GM19372 (cell line): Measurements from ENCODE around the gene DIAPH3.

ENCODE experiments used
- ATAC-seq: cut with Tn5 transposase; IDR thresholded peaks from one replicate; pipeline ENCODE4 v1.9.1; 2021; ENCODE audit warnings: mild to moderate bottlenecking, low read depth, moderate library complexity; ENCODE audit not compliant: unreplicated experiment

DIAPH3 gene

DNA sequence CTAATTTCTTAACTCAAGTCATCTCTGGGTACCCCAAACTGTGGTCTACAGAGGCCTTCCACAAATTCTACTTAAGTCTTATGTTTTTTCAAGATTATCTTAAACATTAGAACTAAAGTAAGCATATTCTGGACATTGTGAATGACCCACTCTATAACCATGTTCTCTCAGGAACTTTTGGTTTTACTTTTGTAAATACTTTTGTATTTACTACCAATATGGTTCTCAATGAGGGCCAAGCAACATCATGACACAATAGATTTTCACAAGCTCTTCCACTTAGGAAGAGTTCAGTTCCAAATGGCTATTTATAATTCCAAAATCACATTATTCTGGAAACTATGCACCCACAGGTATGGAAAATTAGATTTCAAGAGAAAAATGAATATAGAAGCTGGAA is 10.8 kb downstream of the DIAPH3 start:
- ATAC-seq = no peak

DNA sequence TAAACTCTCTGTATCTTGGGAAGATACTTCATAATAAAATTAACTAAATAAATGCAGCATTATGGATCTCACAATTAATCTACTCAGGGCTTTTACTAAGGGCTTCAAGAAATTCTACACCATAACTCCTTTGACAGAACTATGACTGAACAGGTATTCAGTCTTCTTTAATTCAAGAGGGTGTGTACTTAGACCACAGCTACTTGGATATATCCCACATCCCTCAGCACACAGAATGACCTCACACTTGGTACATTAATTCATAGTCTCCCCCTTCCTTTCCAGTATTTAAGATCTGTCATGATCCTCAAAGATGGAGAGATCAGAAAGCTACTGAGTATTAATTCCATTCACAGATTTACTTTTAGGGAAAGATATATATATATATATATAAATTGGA is 11.6 kb downstream of the DIAPH3 start:
- ATAC-seq = no peak

DNA sequence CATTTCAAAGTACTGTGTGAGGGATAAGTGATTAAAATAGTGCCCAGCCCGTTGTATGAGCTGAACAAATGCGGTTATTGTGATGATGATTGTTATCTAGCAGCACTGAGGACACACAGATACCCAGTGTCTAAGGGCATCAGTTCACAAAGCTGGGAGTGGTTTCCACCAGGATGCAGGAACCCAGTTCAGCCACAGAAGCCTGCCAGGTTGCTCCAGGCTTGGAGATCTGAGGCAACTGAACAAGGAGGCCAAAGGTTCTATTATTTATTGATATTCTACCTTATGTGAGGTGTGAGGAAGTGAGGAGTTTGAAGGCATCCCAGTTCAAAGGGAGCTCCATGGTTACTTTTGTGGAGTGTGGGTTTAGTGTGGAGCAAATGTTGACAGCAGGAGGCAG is 13.2 kb downstream of the DIAPH3 start:
- no peak for ATAC-seq

DNA sequence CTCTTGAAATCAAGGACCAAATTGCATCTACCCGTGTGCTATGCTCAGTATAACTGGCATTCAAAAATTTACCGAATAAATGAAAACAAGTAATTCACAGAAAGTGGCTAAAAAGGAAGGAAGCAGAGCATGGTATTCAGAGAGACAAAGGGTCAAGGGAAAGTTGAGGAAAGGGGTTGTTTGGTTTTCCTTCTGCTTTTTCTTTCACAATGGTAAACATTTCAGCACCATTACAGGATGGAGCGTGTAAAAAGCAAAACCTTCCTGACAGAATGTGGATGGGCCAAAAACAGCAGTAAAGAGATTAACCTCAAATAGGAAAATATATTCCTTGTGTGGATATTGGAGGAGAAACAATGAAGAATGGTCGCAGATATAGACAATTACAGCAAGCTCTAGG is 14.8 kb downstream of the DIAPH3 start:
- ATAC-seq = no peak

DNA sequence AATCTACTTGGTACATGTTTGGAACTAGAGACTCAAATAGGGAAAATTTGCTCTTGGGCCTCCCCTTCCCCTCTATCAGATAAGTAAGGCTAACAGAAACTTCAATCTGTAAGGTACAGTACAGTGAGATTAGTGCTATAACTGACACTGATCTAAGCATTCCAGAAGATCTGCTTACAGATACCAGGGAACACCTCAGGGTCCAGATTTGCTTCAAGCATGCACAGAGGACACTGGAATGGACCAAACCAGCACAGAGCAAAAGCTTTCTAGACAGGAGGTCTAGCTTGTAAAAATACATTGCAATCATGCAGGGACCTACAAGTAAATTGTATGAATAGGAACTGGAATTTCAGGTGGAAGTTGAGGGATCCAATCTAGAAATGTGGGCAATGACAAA is 16.4 kb downstream of the DIAPH3 start:
- no peak for ATAC-seq

DNA sequence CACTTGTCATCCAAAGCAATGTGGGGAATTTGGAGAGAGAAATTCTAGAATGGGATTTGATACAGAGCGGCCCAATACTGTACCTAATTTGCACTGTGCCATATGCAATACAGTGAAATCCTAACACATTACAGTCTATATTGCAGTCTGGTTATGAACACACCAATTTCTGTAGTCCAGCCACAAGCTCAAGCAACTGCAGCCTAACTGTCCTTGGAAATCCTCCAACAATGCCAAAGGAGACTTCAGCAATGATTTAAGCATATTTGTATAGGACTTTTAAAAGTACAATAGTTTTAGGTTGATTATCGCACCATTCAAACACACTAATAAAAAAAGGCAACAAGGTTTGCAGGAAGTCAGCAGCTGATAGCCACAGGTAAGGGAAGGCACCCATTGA is 17.3 kb downstream of the DIAPH3 start:
- no peak for ATAC-seq

DNA sequence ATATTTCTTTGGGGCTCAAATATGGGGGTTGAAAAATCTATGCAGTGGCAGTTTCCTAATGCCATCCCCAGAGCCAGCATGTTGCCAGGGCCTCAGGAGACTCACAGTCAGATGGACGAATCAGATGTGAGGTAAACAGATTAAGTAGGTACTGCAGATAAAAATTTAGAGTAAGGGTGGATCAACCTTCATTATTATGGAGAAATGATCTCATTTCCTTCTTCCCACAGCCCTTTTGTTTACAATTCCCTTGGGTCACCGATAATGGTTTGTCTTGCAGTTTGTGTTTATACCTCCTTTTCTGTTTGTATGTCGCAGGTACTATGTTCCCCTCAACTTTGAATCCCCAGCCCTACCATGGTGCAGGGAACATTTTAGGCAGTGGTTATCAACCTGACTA is 20.0 kb downstream of the DIAPH3 start:
- ATAC-seq = no peak

DNA sequence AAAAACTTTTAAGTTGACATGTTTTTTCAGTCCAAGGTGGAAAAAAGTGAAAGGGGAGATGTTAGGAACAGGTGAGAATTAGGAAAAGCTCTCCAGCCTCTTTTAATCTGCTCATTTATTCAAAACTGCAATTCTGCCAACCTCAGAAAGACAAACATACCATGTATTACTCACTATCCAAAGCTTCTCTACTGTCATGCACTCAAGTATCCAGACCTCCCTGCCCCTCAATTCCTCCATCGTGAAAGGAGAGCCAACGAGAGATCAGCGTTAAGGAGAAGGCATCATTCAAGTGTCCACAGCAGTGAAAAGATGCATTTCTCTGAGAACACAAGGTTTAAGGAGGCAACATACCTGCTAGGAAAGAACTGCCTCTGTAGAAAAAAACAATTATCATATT is 24.5 kb downstream of the DIAPH3 start:
- no peak for ATAC-seq

DNA sequence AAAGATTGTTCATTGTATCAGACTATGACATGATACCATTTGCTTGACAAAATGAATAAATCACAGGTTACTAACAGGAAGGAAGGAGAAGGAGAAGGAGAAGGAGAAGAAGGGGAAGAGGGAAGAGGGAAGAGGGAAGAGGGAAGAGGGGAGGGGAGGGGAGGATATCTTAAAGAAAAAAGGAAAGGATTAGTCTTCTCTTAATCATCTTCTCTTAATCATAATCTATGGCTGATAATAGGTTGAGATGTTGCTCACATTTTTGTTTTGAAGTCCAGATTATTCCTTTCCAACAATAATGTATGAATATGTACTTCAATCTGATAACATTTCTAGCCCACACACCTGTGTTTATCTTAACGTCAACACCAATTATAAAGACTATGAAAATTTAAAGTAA is 25.1 kb downstream of the DIAPH3 start:
- no peak for ATAC-seq

DNA sequence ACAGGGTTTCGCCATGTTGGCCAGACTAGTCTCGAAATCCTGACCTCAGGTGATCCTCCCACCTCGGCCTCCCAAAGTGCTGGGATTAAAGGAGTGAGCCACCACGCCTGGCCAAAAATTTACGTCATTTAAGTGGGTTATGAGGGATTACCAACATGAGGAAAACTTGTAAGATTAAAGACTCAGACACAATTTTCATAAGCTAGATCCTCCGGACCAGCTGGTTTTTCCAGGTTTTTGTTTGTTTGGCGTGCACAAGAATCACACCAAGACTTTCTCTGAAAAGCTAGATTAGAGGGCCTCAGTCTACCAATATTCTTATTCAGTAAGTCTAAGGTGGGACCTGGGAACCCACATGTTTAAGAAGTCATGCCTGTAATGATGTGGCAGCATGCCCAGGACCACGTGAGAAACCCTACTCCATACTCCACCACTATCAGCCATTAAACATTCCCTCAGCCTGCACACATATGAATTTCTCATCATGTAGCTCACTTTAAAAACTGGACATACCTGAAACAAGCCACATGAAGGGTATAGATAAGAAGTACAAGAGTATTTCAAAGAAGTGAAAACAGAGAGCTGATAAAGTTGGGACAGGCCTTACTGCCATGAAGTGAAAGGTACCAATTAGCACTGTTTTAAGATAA is 25.7 kb downstream of the DIAPH3 start:
- no peak for ATAC-seq

DNA sequence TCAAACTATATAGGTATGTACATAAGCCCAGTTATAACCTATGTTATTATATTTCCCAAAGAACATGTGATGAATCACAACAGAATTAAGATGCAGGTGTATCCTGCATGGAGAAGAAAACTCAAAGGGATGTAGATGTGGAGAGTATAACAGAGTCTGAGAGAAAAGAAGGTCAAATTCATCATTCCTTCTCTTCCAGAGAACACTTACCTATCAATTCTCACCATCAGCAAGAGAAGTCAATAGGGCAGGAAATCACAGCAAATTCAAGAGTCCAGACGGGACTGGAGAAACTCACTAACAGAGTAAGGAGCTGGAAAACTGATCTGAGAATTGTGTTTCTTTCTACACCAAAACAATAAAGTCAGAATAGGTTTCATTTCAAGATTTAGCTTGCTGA is 28.4 kb downstream of the DIAPH3 start:
- no peak for ATAC-seq

DNA sequence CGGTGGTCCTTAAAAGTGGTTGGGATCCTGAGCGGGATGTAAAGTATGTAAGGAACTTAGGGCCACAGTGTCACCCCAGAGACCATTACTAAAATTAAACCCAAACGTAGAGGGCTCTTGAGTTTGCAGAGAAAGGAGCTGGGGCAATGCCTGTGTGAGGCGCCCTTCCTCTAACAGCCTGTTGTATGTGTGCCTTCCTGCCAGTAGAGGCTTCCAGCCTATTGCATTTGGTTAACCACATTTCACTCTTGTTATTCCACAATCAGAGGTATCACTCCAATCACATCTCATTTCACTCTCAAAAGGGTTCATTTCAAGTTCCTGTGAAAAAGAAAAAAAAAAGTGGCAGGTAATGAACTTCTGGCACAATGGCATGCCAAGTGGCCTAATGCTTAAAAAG is 29.4 kb downstream of the DIAPH3 start:
- no peak for ATAC-seq

DNA sequence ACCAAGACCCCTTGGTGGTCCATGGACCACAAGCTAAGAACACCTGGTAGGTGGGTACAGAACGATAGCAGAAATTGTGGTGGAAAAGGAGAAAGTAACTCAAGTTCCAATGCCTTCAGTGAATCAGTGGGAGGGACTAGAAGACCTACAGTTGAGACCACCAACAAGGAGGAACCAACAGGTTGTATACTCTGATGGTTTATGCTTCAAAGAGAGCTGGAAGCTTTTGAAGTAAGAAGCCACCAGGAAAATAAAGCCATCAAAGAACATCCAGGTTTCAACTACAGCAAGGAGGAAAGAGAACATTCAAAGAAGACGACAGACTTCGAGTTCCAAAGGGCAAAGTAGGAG is 42.4 kb downstream of the DIAPH3 start:
- ATAC-seq = no peak

DNA sequence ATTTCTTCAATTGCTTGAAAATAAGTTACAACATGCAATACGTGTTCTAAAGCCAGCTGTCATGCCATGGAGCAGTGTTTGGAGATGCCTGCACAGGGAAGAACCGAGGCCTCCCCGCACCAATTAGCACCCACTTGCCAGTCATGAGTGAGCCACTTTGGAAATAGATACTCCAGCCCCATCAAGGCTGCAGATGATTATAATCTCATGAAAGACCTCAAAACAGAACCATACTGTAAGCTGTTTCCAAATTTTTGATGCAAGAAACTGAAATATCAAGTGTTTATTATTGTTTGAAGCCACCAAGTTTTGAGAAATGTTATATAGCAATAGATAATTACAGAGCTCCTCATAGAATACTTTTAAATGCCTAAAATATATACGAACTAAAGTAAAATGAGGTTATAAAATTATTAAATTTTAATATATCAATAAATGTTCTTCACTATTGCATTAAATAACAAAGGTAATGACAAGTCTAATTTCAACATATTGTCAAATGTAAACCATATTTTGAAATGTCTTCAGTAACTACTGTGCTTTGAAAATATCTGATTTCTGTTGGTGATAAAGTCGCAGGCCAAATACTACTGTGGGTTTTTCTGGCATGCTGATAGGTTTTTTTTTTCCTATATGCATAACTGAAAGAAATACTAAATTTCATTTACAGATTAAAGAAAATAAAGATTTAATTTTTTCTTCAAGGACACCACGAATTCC is 43.0 kb downstream of the DIAPH3 start:
- ATAC-seq = no peak

DNA sequence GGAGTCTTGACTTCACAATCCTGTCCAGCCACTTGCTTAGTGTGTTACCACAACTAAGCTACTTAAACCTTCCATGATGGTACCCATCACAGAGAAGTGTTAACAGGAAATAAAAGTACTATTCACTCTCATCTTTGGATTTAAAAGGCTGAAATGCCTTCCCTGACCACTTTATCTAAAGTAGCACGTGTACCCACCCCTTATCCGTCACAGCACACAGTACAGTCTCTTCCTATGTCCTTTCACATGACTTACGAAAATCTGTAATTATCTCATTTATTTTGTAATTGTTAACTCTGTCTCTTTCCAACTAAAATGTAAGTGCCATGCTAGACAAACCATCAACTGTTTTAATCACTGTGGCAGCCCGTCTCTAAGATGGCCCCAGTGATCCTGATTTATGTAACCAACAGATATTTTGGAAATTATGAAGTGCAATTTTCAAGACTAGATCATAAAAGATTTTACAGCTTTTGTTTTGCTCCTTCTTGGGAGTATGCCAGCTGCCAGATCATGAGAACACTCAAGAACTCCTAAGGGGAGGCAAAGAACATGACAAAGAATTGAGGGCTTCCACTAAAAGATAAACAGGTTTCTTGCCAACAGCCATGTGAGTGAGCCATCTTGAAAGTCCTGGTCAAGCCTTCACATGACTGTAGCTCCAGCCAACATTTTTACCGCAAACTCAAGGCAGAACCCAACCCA is 44.9 kb downstream of the DIAPH3 start:
- no peak for ATAC-seq

DNA sequence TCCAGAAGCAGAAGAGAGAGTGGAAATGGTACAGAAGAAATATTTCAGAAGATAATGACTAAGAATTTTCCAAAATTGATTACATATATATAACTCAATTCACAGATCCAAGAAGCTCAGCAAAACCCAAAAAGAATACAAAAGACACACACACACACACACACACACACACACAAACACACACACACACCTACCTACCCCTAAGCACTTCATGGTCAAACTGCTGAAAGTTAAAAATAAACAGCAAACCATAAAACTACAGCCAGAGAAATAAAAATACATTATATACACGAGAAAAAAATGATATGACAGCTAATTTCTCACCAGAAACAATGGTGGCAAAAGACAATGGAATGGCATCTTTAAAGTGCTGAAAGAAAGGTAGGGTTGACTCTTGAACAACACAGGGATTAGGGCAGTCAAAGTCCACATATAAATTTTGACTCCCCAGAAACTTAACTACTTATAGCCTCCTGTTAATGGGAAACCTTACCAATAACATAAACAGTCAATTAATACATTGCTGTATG is 49.2 kb downstream of the DIAPH3 start:
- no peak for ATAC-seq

DNA sequence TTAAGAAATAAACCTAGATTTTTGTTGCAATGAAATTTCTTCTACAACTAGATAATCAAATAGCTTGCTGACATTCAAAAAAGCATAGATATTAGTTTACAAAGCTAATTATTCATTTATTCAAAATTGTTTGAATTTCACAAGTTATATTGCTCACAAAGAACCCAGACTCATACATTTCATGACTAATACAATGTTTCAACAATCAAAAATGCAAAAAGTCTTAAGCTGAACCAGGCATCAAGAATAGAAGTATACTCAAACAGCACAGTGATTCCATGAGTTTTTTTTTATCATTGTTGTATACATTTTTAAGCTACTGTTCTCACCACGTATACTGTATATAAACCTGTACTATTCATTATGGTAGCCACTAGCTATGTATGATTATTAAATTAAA is 51.0 kb downstream of the DIAPH3 start:
- ATAC-seq = no peak

DNA sequence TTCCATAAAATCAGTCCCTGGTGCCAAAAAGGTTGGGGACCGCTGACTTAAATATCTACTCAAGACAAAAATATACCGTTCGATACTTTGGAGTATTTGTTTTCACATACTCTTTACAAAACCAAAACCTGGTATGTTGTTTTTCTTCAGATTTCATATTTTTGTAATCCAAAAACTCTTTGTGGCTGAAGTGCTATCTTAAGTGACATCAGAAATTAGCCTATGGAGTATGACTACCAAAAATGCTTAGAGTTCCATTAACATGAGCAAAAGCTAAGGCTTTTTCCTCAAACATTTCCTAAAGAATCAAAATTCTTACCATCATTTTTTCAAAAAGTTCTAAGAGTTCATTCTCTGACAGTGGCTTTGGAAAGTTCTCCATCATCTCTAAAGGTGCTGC is 52.0 kb downstream of the DIAPH3 start:
- ATAC-seq = no peak

DNA sequence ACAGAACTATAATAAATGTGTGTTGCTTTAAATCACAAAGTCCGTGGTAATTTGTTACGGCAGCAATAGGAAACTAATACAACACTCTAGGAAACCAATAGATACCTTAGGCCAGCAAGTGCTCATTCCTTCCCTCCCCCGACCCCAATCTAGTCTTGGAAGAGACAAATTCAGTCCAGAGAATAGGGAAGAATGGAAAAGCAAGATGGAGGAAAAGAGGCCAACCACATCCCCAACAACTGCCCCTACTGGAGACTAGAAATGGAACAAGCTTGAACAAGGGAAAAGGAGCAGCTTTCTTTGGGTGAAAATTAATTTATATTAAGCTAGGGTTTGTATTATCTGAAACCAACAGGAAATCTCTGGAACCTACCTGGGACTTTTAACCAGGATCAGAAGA is 54.4 kb downstream of the DIAPH3 start:
- ATAC-seq = no peak

DNA sequence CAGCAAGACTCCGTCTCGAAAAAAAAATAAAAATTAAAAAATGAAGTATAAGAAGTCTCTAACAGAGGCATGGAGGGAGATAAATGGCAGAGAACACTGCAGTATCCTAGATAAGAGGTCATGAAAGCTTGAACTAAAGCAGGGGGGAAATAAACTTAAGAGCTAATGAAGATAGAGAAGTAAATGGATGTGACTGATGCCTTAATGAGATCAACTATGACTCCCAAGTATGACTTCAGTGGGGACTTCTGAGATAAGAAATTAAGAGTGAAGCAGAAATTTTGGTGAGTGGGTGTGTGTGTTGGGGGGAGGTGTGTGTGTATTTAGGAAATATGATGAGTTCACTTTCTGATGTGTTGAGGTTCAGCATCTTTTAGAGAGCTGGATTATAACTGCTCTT is 55.1 kb downstream of the DIAPH3 start:
- no peak for ATAC-seq

DNA sequence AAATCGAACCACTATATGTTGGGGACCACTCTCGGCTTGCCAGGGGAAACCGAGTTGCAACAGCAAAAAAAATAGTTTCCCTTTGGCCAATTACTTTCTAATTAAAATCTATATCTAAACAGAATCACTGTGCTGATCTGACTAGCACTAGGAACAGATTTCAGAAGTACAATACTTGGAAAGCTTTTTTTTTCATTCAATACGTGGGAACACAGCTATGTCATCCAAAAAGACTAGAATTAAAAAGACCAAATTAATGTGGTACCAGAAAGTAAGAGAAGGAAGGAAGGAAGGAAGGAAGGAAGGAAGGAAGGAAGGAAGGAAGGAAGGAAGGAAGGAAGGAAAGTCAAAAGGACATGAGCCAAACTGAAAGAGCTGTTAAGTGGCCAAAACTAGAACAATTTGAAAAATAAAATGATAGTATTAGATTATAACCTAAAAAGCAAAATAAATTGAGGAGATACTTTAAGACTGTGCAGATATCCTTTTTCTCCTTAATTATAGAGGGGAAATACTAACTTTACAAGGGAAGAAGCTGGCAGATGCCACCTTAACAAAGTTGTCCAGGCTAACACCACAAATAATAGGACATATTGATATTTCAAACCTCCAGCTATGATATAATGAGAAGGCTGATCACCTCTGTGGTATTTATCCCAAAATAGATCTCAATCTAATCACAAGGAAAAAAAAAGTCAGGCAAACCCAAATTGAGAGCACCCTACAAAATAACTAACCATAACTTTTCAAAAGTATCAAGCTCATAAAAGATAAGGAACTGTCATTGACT is 63.9 kb downstream of the DIAPH3 start:
- no peak for ATAC-seq
